HepG2 (cell line): ENCODE measurements around the gene LRP1B. TPM values are rescaled to one million over a fixed set of nuclear protein-coding genes. Genes with fewer than 3 reads are reported as not detected.

Experiments used
- HMGA1 ChIP-seq: sonication (generic); formaldehyde crosslinking; conservative IDR thresholded peaks from 2 replicates; pipeline ENCODE4 v1.4.0; 2020; ENCODE audit warnings: missing genetic modification reagents
- XRCC5 ChIP-seq: fragments of 200-400 bp; formaldehyde crosslinking; optimal IDR thresholded peaks from 2 replicates; pipeline ENCODE3; 2017; ENCODE audit warnings: mild to moderate bottlenecking, low read length
- ZFP1 ChIP-seq: IDR thresholded peaks from 2 replicates; pipeline ENCODE4 v1.6.1; 2016
- ZNF317 ChIP-seq: sonication (generic); formaldehyde crosslinking; IDR thresholded peaks from 2 replicates; pipeline ENCODE4 v1.5.0; 2020; ENCODE audit warnings: mild to moderate bottlenecking, missing genetic modification reagents
- ZNF484 ChIP-seq: sonication (generic); formaldehyde crosslinking; IDR thresholded peaks from 2 replicates; pipeline ENCODE4 v1.5.1; 2020; ENCODE audit warnings: mild to moderate bottlenecking, low read depth, missing genetic modification reagents, borderline replicate concordance
- ZNF501 ChIP-seq: sonication (generic); formaldehyde crosslinking; IDR thresholded peaks from 2 replicates; pipeline ENCODE4 v1.5.1; 2020; ENCODE audit warnings: mild to moderate bottlenecking, moderate library complexity, missing genetic modification reagents
- polyA plus RNA-seq, 8 experiments: library from polyadenylated mRNA; depleted of rRNA in 3 of 8; stranded (reverse) in 7 of 8; unstranded in 1 of 8; fragments of >200 nt; fragmentation: Illumina TruSeq in 4 of 8; extraction: Trizol in 4 of 8; gene quantifications; 2 replicates each; pipeline versions ENCODE4 v1.2.1 to v1.2.3, GENCODE V29; 2011 to 2016; ENCODE audit warnings: low read depth in 4 of 8, missing spikeins in 1 of 8, mixed read lengths in 1 of 8; ENCODE audit not compliant: insufficient read depth in 1 of 8
- total RNA-seq, 5 experiments: library from RNA; depleted of rRNA; stranded (reverse); fragments of >200 nt; fragmentation: Illumina TruSeq; extraction: Trizol; gene quantifications; 2 replicates each; pipeline ENCODE4 v1.2.3, GENCODE V29; 2016; ENCODE audit warnings: low read depth in 1 of 5
- TF ChIP-seq, protein P1 (sequence below): sonication (generic); formaldehyde crosslinking; IDR thresholded peaks from 2 replicates; pipeline ENCODE4 v1.9.0; 2021; ENCODE audit warnings: missing genetic modification reagents, mild to moderate bottlenecking, borderline replicate concordance
- TF ChIP-seq, protein P2 (sequence below): sonication (generic); formaldehyde crosslinking; conservative IDR thresholded peaks from 2 replicates; pipeline ENCODE4 v1.8.0; 2022; ENCODE audit warnings: mild to moderate bottlenecking, moderate library complexity, missing genetic modification reagents
- TF ChIP-seq, protein P3 (sequence below): IDR thresholded peaks from 2 replicates; pipeline ENCODE4 v1.4.0; 2020; ENCODE audit warnings: mild to moderate bottlenecking, missing genetic modification reagents
- TF ChIP-seq, protein P4 (sequence below): sonication (generic); formaldehyde crosslinking; IDR thresholded peaks from 2 replicates; pipeline ENCODE4 v1.4.0; 2020; ENCODE audit warnings: mild to moderate bottlenecking, missing genetic modification reagents
- TF ChIP-seq, protein P5 (sequence below): IDR thresholded peaks from 2 replicates; pipeline ENCODE4 v1.6.1; 2016; ENCODE audit warnings: low read depth, control low read depth

The LRP1B gene
- total and polyA plus RNA-seq, 2 of the 13 experiments (the other 11 are each of a cell fraction or from before 2014, with no cell fraction given), result 0.04 TPM; not detected in 1

DNA sequence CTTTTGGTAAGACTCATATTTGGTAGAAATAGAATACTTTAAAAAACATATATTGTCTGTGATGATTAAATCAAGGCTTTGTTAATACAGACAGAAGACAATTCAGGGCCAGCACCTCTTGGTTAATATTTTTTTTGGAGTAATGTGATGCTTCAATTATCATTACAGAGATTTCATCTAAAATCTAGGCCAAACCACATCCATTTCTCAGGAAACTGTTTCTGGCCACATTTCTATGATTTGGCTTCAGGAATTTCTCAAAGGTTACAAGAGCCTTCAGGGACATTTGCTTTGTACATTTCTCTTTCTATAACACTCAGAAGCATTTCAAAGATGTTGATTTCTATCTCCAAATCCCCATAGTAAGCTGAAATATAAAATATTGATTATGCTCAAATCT, 614.9 kb downstream of the LRP1B start (continued):
- TF ChIP-seq, protein P1, sequence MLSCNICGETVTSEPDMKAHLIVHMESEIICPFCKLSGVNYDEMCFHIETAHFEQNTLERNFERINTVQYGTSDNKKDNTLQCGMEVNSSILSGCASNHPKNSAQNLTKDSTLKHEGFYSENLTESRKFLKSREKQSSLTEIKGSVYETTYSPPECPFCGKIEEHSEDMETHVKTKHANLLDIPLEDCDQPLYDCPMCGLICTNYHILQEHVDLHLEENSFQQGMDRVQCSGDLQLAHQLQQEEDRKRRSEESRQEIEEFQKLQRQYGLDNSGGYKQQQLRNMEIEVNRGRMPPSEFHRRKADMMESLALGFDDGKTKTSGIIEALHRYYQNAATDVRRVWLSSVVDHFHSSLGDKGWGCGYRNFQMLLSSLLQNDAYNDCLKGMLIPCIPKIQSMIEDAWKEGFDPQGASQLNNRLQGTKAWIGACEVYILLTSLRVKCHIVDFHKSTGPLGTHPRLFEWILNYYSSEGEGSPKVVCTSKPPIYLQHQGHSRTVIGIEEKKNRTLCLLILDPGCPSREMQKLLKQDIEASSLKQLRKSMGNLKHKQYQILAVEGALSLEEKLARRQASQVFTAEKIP (CRISPR knock-in tag), result no peak
- TF ChIP-seq, protein P2, sequence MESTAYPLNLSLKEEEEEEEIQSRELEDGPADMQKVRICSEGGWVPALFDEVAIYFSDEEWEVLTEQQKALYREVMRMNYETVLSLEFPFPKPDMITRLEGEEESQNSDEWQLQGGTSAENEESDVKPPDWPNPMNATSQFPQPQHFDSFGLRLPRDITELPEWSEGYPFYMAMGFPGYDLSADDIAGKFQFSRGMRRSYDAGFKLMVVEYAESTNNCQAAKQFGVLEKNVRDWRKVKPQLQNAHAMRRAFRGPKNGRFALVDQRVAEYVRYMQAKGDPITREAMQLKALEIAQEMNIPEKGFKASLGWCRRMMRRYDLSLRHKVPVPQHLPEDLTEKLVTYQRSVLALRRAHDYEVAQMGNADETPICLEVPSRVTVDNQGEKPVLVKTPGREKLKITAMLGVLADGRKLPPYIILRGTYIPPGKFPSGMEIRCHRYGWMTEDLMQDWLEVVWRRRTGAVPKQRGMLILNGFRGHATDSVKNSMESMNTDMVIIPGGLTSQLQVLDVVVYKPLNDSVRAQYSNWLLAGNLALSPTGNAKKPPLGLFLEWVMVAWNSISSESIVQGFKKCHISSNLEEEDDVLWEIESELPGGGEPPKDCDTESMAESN (CRISPR knock-in tag), result no peak
- TF ChIP-seq, protein P3, sequence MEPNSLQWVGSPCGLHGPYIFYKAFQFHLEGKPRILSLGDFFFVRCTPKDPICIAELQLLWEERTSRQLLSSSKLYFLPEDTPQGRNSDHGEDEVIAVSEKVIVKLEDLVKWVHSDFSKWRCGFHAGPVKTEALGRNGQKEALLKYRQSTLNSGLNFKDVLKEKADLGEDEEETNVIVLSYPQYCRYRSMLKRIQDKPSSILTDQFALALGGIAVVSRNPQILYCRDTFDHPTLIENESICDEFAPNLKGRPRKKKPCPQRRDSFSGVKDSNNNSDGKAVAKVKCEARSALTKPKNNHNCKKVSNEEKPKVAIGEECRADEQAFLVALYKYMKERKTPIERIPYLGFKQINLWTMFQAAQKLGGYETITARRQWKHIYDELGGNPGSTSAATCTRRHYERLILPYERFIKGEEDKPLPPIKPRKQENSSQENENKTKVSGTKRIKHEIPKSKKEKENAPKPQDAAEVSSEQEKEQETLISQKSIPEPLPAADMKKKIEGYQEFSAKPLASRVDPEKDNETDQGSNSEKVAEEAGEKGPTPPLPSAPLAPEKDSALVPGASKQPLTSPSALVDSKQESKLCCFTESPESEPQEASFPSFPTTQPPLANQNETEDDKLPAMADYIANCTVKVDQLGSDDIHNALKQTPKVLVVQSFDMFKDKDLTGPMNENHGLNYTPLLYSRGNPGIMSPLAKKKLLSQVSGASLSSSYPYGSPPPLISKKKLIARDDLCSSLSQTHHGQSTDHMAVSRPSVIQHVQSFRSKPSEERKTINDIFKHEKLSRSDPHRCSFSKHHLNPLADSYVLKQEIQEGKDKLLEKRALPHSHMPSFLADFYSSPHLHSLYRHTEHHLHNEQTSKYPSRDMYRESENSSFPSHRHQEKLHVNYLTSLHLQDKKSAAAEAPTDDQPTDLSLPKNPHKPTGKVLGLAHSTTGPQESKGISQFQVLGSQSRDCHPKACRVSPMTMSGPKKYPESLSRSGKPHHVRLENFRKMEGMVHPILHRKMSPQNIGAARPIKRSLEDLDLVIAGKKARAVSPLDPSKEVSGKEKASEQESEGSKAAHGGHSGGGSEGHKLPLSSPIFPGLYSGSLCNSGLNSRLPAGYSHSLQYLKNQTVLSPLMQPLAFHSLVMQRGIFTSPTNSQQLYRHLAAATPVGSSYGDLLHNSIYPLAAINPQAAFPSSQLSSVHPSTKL (CRISPR knock-in tag), result no peak
- TF ChIP-seq XRCC5 (no peak), ZNF484 (no peak), HMGA1 (CRISPR knock-in tag) (no peak), ZFP1 (no peak), ZNF501 (CRISPR knock-in tag) (no peak), ZNF317 (no peak)
- TF ChIP-seq, protein P4, sequence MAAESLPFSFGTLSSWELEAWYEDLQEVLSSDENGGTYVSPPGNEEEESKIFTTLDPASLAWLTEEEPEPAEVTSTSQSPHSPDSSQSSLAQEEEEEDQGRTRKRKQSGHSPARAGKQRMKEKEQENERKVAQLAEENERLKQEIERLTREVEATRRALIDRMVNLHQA, result no peak
- TF ChIP-seq, protein P5, sequence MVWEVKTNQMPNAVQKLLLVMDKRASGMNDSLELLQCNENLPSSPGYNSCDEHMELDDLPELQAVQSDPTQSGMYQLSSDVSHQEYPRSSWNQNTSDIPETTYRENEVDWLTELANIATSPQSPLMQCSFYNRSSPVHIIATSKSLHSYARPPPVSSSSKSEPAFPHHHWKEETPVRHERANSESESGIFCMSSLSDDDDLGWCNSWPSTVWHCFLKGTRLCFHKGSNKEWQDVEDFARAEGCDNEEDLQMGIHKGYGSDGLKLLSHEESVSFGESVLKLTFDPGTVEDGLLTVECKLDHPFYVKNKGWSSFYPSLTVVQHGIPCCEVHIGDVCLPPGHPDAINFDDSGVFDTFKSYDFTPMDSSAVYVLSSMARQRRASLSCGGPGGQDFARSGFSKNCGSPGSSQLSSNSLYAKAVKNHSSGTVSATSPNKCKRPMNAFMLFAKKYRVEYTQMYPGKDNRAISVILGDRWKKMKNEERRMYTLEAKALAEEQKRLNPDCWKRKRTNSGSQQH (CRISPR knock-in tag), result no peak
